GM12878 (cell line): Measurements from ENCODE around the gene RASGRF1.

Source experiments
- CHD2 ChIP-seq: IDR thresholded peaks from 2 replicates; pipeline ENCODE4 v1.6.1; 2011; ENCODE audit warnings: low read depth, low read length, improper control_type of control experiment, borderline replicate concordance
- CTCF ChIP-seq, 3 experiments: IDR thresholded peaks in 2 of 3; conservative IDR thresholded peaks in 1 of 3; 2 replicates each; pipeline ENCODE4 v1.5.1; 2011; ENCODE audit warnings: low read depth in 3 of 3, low read length in 3 of 3, mild to moderate bottlenecking in 3 of 3, control low read depth in 2 of 3, moderate library complexity in 2 of 3, inconsistent platforms in 1 of 3, mixed read lengths in 1 of 3; ENCODE audit not compliant: control insufficient read depth in 2 of 3, insufficient read depth in 1 of 3; ENCODE audit errors: extremely low read depth in 1 of 3
- EP300 ChIP-seq, 2 experiments: fragments of 150-350 bp in 1 of 2; IDR thresholded peaks; 2 replicates each; pipeline ENCODE4 v1.6.1; 2011 to 2012; ENCODE audit warnings: low read depth in 2 of 2, low read length in 2 of 2, borderline replicate concordance in 1 of 2, improper control_type of control experiment in 1 of 2, inconsistent platforms in 1 of 2; ENCODE audit not compliant: control insufficient read depth in 1 of 2
- JUNB ChIP-seq: IDR thresholded peaks from 2 replicates; pipeline ENCODE4 v1.6.1; 2016; ENCODE audit warnings: antibody characterized with exemption, mild to moderate bottlenecking
- MXI1 ChIP-seq: fragments of 150-350 bp; IDR thresholded peaks from 2 replicates; pipeline ENCODE4 v1.6.1; 2011; ENCODE audit warnings: low read depth, mild to moderate bottlenecking, inconsistent platforms, low read length, improper control_type of control experiment
- NR2C1 ChIP-seq: fragments of 450-650 bp; IDR thresholded peaks from 2 replicates; pipeline ENCODE4 v1.6.1; 2017; ENCODE audit warnings: antibody characterized with exemption, mild to moderate bottlenecking, moderate library complexity
- POLR2A ChIP-seq: IDR thresholded peaks from 2 replicates; pipeline ENCODE4 v1.6.1; 2011; ENCODE audit warnings: low read depth, mild to moderate bottlenecking, low read length
- RAD21 ChIP-seq: IDR thresholded peaks from 2 replicates; pipeline ENCODE4 v1.6.1; 2011; ENCODE audit warnings: mild to moderate bottlenecking, low read depth, low read length, moderate library complexity; ENCODE audit not compliant: insufficient read depth
- REST ChIP-seq: IDR thresholded peaks from 2 replicates; pipeline ENCODE4 v1.6.1; 2012; ENCODE audit warnings: mild to moderate bottlenecking, low read depth, low read length
- SUZ12 ChIP-seq: fragments of 200-600 bp; sonication (generic); IDR thresholded peaks from one replicate; pipeline ENCODE4 v1.6.1; 2018; ENCODE audit warnings: antibody characterized with exemption, mild to moderate bottlenecking; ENCODE audit not compliant: unreplicated experiment
- YY1 ChIP-seq: IDR thresholded peaks from 2 replicates; pipeline ENCODE4 v1.6.1; 2011; ENCODE audit warnings: low read depth, mild to moderate bottlenecking, low read length

- TF ChIP-seq MXI1 = no peak
- no peak for TF ChIP-seq NR2C1
- no peak for TF ChIP-seq CTCF (IDR thresholded peaks at IDR 0.05 in 2 of 3, conservative IDR thresholded peaks at IDR 0.05 in 1 of 3; ENCODE audit: control insufficient read depth in 2 of 3, extremely low read depth in 1 of 3, insufficient read depth in 1 of 3, low read depth in 3 of 3, low read length in 3 of 3)
- TF ChIP-seq YY1 = no peak
- no peak for TF ChIP-seq EP300 (IDR thresholded peaks at IDR 0.05; ENCODE audit: borderline replicate concordance in 1 of 2, control insufficient read depth in 1 of 2, low read depth in 2 of 2, low read length in 2 of 2)
- no peak for TF ChIP-seq RAD21
- peak; percentile 68 for TF ChIP-seq POLR2A
- no peak for TF ChIP-seq JUNB
- no peak for TF ChIP-seq CHD2
- TF ChIP-seq REST = no peak
- TF ChIP-seq SUZ12 = no peak
Measured at GRCh38 chr15:78921940-78922339, 168.6 kb downstream of the RASGRF1 start.
